ENCODE results near the gene TBL3.

TBL3 gene

GRCh38 chr16:1978476-1979120 lies 6.7 kb downstream of the TBL3 start:
- DNase-seq: no peak
- TF ChIP-seq POLR2A (IDR thresholded peaks at IDR 0.05; ENCODE audit: low read length) (no peak), GATA1 (IDR thresholded peaks at IDR 0.05; ENCODE audit: low read depth, low read length) (no peak)

GRCh38 chr16:1979271-1980029 lies 7.6 kb downstream of the TBL3 start:
- DNase-seq: no peak
- TF ChIP-seq GATA1 (IDR thresholded peaks at IDR 0.05; ENCODE audit: low read depth, low read length): no peak
- no peak for TF ChIP-seq POLR2A (IDR thresholded peaks at IDR 0.05; ENCODE audit: low read length)

GRCh38 chr16:1980030-1980769 lies 8.3 kb downstream of the TBL3 start:
- TF ChIP-seq POLR2A (IDR thresholded peaks at IDR 0.05; ENCODE audit: low read length): no peak
- TF ChIP-seq GATA1 (IDR thresholded peaks at IDR 0.05; ENCODE audit: low read depth, low read length): no peak
- DNase-seq: no peak

GRCh38 chr16:1980770-1981087 lies 8.9 kb downstream of the TBL3 start:
- no peak for DNase-seq
- no peak for TF ChIP-seq GATA1 (IDR thresholded peaks at IDR 0.05; ENCODE audit: low read depth, low read length)
- TF ChIP-seq POLR2A (IDR thresholded peaks at IDR 0.05; ENCODE audit: low read length): no peak

- TF ChIP-seq GATA1 (IDR thresholded peaks at IDR 0.05; ENCODE audit: low read depth, low read length) (no peak), POLR2A (IDR thresholded peaks at IDR 0.05; ENCODE audit: low read length) (no peak)
- no peak for DNase-seq
Observed at GRCh38 chr16:1981398-1981836, 9.6 kb downstream of the TBL3 start, which contains the start of gene NOXO1. Gene NOXO1 (minus strand): TSS chr16:1981469. CDS start chr16:1981179, 290 bp downstream.

- no peak for DNase-seq
- TF ChIP-seq POLR2A (IDR thresholded peaks at IDR 0.05; ENCODE audit: low read length): no peak
- TF ChIP-seq GATA1 (IDR thresholded peaks at IDR 0.05; ENCODE audit: low read depth, low read length): no peak
Observed at GRCh38 chr16:1982013-1982433, 10.2 kb downstream of the TBL3 start.

GRCh38 chr16:1982991-1983543 lies 11.2 kb downstream of the TBL3 start:
- TF ChIP-seq POLR2A (IDR thresholded peaks at IDR 0.05; ENCODE audit: low read length): no peak
- no peak for DNase-seq

GRCh38 chr16:1983544-1984346 lies 11.9 kb downstream of the TBL3 start, which contains the start of gene GFER:
Gene GFER (plus strand): TSS chr16:1984193. CDS start chr16:1984219, 26 bp downstream.
- TF ChIP-seq GATA1 (IDR thresholded peaks at IDR 0.05; ENCODE audit: low read depth, low read length) (no peak), POLR2A (IDR thresholded peaks at IDR 0.05; ENCODE audit: low read length) (peak; percentile 72)
- peak; percentile 93 to 95 for DNase-seq

GRCh38 chr16:1984347-1985225 lies 12.7 kb downstream of the TBL3 start:
- peak; percentile 39 for TF ChIP-seq POLR2A (IDR thresholded peaks at IDR 0.05; ENCODE audit: low read length)
- TF ChIP-seq GATA1 (IDR thresholded peaks at IDR 0.05; ENCODE audit: low read depth, low read length): no peak
- DNase-seq: no peak

GRCh38 chr16:1985466-1986150 lies 13.8 kb downstream of the TBL3 start:
- DNase-seq: no peak
- TF ChIP-seq POLR2A (IDR thresholded peaks at IDR 0.05; ENCODE audit: low read length): no peak
- TF ChIP-seq GATA1 (IDR thresholded peaks at IDR 0.05; ENCODE audit: low read depth, low read length): no peak

- no peak for DNase-seq
- TF ChIP-seq GATA1 (IDR thresholded peaks at IDR 0.05; ENCODE audit: low read depth, low read length) (no peak), POLR2A (IDR thresholded peaks at IDR 0.05; ENCODE audit: low read length) (no peak)
Observed at GRCh38 chr16:1987198-1987597, 15.3 kb downstream of the TBL3 start.

All from erythroblast (primary cell).